GM11168 (cell line): ENCODE data around the gene C1QA.

Experiments
- in situ Hi-C: fragments of 300-500 bp; cut with MboI; formaldehyde crosslinking; loops from one replicate; pipeline ENCODE4 v1.12.0; 2022; ENCODE audit warnings: low sequenced_read_pairs; ENCODE audit not compliant: unreplicated experiment

C1QA gene

GRCh38 chr1:22636353-22636752, at the start of gene C1QA:
C1QA (plus strand) TSS chr1:22636628; CDS start chr1:22637617, 989 bp downstream.
- in situ Hi-C loops: loop anchor here (25.0 kb wide), 1 partner anchor 499 kb away; the partner anchor contains the start of gene WNT4

- in situ Hi-C loops: loop anchor here (5.0 kb wide), 1 partner anchor 90 kb away; no protein-coding TSS in a partner anchor
These were observed 49.2 kb upstream of the C1QA start for GRCh38 chr1:22587247-22587646.

- in situ Hi-C loops: loop anchor here (5.0 kb wide), 1 partner anchor 92 kb away; no protein-coding TSS in a partner anchor
These were observed 47.5 kb upstream of the C1QA start for GRCh38 chr1:22588899-22589422.

- in situ Hi-C loops: no loop called here
These were observed 44.9 kb upstream of the C1QA start for GRCh38 chr1:22591576-22591975.

- in situ Hi-C loops: no loop called here
These were observed 44.4 kb upstream of the C1QA start for GRCh38 chr1:22592051-22592450.

GRCh38 chr1:22592919-22593790, 43.3 kb upstream of the C1QA start:
- in situ Hi-C loops: no loop called here

- in situ Hi-C loops: no loop called here
These were observed 42.0 kb upstream of the C1QA start for GRCh38 chr1:22594396-22594795.

GRCh38 chr1:22595108-22595507, 41.3 kb upstream of the C1QA start:
- in situ Hi-C loops: no loop called here

- in situ Hi-C loops: no loop called here
These were observed 39.0 kb upstream of the C1QA start for GRCh38 chr1:22597301-22597965.

GRCh38 chr1:22597996-22598395, 38.4 kb upstream of the C1QA start:
- in situ Hi-C loops: no loop called here

- in situ Hi-C loops: no loop called here
These were observed 37.7 kb upstream of the C1QA start for GRCh38 chr1:22598736-22599135.

- in situ Hi-C loops: no loop called here
These were observed 36.2 kb upstream of the C1QA start for GRCh38 chr1:22600071-22600816.

- in situ Hi-C loops: no loop called here
These were observed 35.4 kb upstream of the C1QA start for GRCh38 chr1:22600817-22601605.

GRCh38 chr1:22601610-22602009, 34.8 kb upstream of the C1QA start:
- in situ Hi-C loops: no loop called here

- in situ Hi-C loops: no loop called here
These were observed 34.2 kb upstream of the C1QA start for GRCh38 chr1:22602060-22602740.

- in situ Hi-C loops: no loop called here
These were observed 30.3 kb upstream of the C1QA start for GRCh38 chr1:22606161-22606560.

GRCh38 chr1:22607154-22607553, 29.3 kb upstream of the C1QA start:
- in situ Hi-C loops: no loop called here

- in situ Hi-C loops: no loop called here
These were observed 28.1 kb upstream of the C1QA start for GRCh38 chr1:22608361-22608760.

GRCh38 chr1:22609291-22609690, 27.1 kb upstream of the C1QA start:
- in situ Hi-C loops: no loop called here
